GM12801 (cell line): Measurements from ENCODE around the gene OR10Z1.

Experiments used
- TF ChIP-seq, protein P1 (sequence below): IDR thresholded peaks from one replicate; pipeline ENCODE4 v1.5.1; 2011; ENCODE audit warnings: control low read depth; ENCODE audit not compliant: insufficient read length; ENCODE audit errors: extremely low read depth

OR10Z1 gene, protein sequence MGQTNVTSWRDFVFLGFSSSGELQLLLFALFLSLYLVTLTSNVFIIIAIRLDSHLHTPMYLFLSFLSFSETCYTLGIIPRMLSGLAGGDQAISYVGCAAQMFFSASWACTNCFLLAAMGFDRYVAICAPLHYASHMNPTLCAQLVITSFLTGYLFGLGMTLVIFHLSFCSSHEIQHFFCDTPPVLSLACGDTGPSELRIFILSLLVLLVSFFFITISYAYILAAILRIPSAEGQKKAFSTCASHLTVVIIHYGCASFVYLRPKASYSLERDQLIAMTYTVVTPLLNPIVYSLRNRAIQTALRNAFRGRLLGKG

DNA sequence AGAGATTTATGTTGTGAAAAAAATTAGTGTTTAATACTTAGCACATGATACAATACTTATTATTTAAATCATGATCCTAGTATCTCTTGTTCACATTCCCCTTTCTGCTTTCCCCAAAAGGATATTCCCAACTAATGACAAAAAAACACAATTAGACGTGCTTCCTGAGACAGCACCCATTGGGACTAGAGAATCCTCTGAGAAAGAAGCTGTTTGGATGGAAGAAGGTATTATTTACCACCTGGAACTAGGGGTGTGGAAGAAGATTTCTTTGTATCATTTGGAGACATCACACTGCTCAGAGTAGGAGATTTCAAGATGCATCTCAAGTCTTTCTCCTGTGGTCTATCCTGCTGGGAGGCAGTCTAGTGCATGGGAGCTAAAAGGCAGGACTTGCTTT lies at the start of gene OR10Z1:
TSS of gene OR10Z1 (plus strand) at position 301 of the 400 bp plus-strand sequence. CDS start 1,171 bp downstream, outside the sequence.
- TF ChIP-seq, protein P1, sequence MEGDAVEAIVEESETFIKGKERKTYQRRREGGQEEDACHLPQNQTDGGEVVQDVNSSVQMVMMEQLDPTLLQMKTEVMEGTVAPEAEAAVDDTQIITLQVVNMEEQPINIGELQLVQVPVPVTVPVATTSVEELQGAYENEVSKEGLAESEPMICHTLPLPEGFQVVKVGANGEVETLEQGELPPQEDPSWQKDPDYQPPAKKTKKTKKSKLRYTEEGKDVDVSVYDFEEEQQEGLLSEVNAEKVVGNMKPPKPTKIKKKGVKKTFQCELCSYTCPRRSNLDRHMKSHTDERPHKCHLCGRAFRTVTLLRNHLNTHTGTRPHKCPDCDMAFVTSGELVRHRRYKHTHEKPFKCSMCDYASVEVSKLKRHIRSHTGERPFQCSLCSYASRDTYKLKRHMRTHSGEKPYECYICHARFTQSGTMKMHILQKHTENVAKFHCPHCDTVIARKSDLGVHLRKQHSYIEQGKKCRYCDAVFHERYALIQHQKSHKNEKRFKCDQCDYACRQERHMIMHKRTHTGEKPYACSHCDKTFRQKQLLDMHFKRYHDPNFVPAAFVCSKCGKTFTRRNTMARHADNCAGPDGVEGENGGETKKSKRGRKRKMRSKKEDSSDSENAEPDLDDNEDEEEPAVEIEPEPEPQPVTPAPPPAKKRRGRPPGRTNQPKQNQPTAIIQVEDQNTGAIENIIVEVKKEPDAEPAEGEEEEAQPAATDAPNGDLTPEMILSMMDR, result no peak

DNA sequence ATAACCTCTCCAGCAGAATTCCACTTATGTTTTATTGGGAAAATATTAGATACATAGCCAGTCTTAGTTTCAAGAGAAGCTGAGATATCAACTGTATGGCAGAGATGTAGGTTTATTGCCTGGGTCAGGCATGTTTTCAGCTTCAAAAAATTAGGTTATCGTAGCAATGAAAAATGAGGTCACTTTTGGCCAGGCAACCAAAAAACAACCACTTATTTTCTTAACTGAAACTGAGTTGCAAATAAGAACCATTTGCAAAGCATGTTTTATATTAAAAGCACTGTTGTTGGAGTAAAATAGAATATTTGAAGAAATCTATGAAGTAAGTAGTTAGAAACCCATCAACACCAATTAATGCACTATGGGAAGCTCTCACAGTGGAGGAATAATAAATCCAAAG lies 45.4 kb upstream of the OR10Z1 start:
- TF ChIP-seq, protein P1, result no peak

DNA sequence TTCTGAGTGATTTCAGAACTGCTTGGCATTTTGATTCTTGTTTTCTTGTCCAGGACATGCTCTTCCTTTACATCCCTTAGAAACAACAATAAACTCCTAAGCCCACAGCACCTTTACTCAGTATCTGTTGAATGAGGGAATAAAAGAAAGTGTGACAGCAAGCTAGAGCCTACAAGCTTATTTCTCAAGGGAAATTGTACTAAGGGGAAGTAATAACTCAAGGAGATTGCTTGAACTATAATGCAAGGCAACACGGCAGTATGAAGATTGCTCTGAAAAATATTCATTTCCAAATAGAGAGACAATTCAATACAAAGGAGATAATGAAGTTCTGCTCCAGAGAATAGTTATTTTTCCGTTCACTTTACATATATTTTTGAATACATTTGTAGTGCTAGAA lies 41.2 kb upstream of the OR10Z1 start:
- TF ChIP-seq, protein P1, result no peak

DNA sequence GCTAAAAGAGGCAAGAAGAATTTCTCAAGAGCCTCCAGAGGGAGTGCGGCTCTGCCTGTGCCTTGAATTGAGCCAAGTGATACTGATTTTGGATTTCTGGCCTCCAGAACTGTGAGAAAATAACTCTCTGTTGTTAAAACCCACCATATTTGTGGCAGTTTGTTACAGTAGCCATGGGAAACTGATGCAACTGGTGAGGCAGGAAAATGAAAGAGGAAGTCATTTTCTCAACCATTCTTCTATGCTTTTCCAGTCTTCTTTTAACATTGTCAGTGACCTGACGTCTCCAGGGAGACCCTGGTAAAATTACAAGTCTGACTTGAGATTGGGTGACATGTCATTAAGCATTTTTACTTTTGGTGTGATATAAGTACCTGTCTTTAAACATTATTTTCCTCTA lies 40.5 kb upstream of the OR10Z1 start:
- TF ChIP-seq, protein P1, result no peak

DNA sequence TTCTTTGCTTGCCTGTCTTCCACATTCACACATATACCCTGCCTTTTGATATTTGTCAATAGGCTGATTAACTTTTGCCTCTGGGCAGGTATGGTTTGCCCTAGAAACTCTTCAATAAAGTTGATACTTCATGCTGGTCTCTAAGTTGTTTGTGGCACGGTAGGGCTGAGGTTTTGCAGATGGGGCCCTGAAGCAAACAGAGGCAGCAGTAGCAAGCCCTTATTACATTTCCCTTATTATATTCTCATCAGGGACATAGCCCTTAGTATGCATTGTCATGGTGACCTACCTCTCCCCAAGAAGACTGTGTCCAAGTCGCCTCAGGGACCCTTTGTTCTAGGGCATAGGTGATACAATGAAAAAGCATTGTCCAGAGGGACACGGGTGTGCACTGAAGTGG lies 34.6 kb upstream of the OR10Z1 start, which contains the start of gene OR6P1:
TSS of gene OR6P1 (minus strand) at position 101 of the 400 bp plus-strand sequence. CDS start 6,976 bp downstream, outside the sequence.
- TF ChIP-seq, protein P1, result no peak

DNA sequence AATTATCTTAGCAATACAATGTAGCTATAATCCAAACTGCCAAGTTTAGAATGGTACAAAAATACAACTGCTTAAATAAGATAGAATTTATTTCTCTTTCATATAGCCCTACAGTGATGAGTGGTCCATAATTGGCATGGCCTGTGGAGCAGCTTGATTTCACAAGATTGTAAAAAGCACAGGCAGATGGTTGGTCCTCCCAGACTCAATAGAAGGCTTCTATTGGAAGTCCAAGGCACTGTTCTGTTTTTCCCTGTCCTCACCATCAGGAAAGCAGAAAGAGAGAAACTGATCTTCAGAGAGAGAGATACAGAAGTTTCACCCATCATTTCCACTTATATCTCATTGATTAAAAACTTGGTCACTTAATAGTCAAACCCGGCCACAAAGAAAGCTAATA lies 32.8 kb upstream of the OR10Z1 start:
- TF ChIP-seq, protein P1, result no peak

DNA sequence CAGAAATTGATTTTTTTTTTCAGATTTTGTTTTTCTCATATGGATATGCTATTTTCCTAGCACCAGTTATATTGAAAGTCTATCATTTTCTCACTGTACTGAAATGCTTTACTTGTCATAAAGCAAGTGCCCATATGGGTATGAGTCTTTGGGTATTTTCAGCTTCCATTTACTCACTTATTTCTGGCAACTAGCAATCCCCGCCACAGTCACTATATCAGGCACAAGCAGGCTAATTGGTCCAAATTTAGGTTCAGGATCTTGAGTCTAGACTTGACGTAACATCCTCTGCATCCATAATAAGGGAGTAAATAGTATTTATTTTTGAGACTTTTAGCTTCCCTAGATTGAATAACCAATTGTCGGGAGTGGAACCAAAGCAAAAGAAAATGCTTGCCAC lies 27.5 kb upstream of the OR10Z1 start:
- TF ChIP-seq, protein P1, result no peak
